Aorta (tissue), 5 donors: ENCODE data around the gene SLC29A1. TPM values are rescaled to one million over a fixed set of nuclear protein-coding genes. Genes with fewer than 3 reads are reported as not detected.

ENCODE experiments used
- ATAC-seq: fragments of 200-7000 bp; cut with Tn5 transposase; one replicate; pipeline ENCODE4 v1.9.1; 2022; ENCODE audit warnings: moderate library complexity; ENCODE audit not compliant: low FRiP score
- DNase-seq, 2 donors: peaks; one replicate each; pipeline ENCODE4 v3.0.0-alpha.2; 2020
- H3K27ac ChIP-seq, 2 donors: one replicate each; pipeline ENCODE4 v1.5.1; 2013; ENCODE audit warnings: low read length in 2 of 2, mild to moderate bottlenecking in 2 of 2, moderate library complexity in 2 of 2, control low read depth in 1 of 2, inconsistent platforms in 1 of 2, low read depth in 1 of 2
- H3K27me3 ChIP-seq, 2 donors: one replicate each; pipeline ENCODE4 v1.6.1; 2013; ENCODE audit warnings: control low read depth in 1 of 2, low read length in 1 of 2, mild to moderate bottlenecking in 1 of 2, moderate library complexity in 1 of 2; ENCODE audit not compliant: insufficient read depth in 2 of 2, control insufficient read depth in 1 of 2
- H3K36me3 ChIP-seq, 2 donors: one replicate each; pipeline ENCODE4 v1.6.1; 2013; ENCODE audit warnings: control low read depth in 1 of 2, low read length in 1 of 2, mild to moderate bottlenecking in 1 of 2; ENCODE audit not compliant: insufficient read depth in 2 of 2, control insufficient read depth in 1 of 2
- H3K4me1 ChIP-seq, 2 donors: one replicate each; pipeline ENCODE4 v1.6.1; 2013; ENCODE audit warnings: low read length in 2 of 2, control low read depth in 1 of 2, mild to moderate bottlenecking in 1 of 2, moderate library complexity in 1 of 2; ENCODE audit not compliant: insufficient read depth in 2 of 2, control insufficient read depth in 1 of 2
- H3K4me3 ChIP-seq, 2 donors: one replicate each; pipeline ENCODE4 v1.5.1; 2013; ENCODE audit warnings: low read length in 2 of 2, control low read depth in 1 of 2, mild to moderate bottlenecking in 1 of 2
- H3K9me3 ChIP-seq: one replicate; pipeline ENCODE4 v1.6.1; 2013; ENCODE audit warnings: mild to moderate bottlenecking, low read length; ENCODE audit not compliant: control insufficient read depth
- WGBS, 2 donors: extraction: QIAGEN DNeasy Blood & Tissue Kit; methylation state at CpG; one replicate each; pipeline ENCODE4 v1.1.7; 2013; 5-methylcytosine and 5-hydroxymethylcytosine counted together
- intact Hi-C, 2 donors: fragments of 100-400 bp; cut with DNase I; formaldehyde crosslinking; loops; one replicate each; pipeline versions ENCODE4 v1.14.2 to v1.15.0; 2022
- polyA plus RNA-seq, 2 donors: library from polyadenylated mRNA; stranded (reverse); fragments of 200-250 nt; gene quantifications; one replicate each; pipeline ENCODE4 v1.2.3, GENCODE V29; 2013
- total RNA-seq, 2 donors: library from RNA; stranded (reverse); fragmentation: NEBNext Ultra II Directional; extraction: Animal tissue kit (Norgen Biotek cat#: 25700); gene quantifications; one replicate each; pipeline ENCODE4 v1.2.1, GENCODE V29; 2021
- donor health status: healthy with polysubstance abuse.
- donor health status: Bipolar disorder and iron deficiency.
- donor health status: DM: no; HTN: no; CAD: no.
- donor health status: DM: no; HTN: no; CAD: no.
- donor health status: DM: yes; HTN: yes; CAD: no.

SLC29A1 gene
- total and polyA plus RNA-seq, 4 donors, result 38.3 to 142 (median 121) TPM

- Histone ChIP-seq H3K36me3 (no peaks in the 10 kb centered on the region), H3K27me3 (no peaks in the 10 kb centered on the region), H3K4me1 (no peaks in the 10 kb centered on the region), H3K4me3 (no peak overlapping the region), H3K27ac (no peak overlapping the region), H3K9me3 (no peaks in the 10 kb centered on the region)
- no peak for ATAC-seq
- intact Hi-C loops, result no loop called here
- peak in 1 of 2 donors; percentile 53 for DNase-seq
- WGBS, 2 donors, result 85 to 88% methylated on average over 11 of the region's 11 CpGs
Observed at GRCh38 chr6:44201638-44202303, 21.6 kb upstream of the SLC29A1 start.

GRCh38 chr6:44202332-44202971 lies 20.9 kb upstream of the SLC29A1 start:
- Histone ChIP-seq H3K27ac (no peak overlapping the region), H3K36me3 (no peaks in the 10 kb centered on the region), H3K27me3 (no peaks in the 10 kb centered on the region), H3K9me3 (no peaks in the 10 kb centered on the region), H3K4me3 (no peak overlapping the region), H3K4me1 (no peaks in the 10 kb centered on the region)
- peak in 1 of 2 donors; percentile 37 for DNase-seq
- no peak for ATAC-seq
- intact Hi-C loops, result no loop called here
- WGBS, 2 donors, result 84 to 96% methylated on average over 4 of the region's 4 CpGs

DNA sequence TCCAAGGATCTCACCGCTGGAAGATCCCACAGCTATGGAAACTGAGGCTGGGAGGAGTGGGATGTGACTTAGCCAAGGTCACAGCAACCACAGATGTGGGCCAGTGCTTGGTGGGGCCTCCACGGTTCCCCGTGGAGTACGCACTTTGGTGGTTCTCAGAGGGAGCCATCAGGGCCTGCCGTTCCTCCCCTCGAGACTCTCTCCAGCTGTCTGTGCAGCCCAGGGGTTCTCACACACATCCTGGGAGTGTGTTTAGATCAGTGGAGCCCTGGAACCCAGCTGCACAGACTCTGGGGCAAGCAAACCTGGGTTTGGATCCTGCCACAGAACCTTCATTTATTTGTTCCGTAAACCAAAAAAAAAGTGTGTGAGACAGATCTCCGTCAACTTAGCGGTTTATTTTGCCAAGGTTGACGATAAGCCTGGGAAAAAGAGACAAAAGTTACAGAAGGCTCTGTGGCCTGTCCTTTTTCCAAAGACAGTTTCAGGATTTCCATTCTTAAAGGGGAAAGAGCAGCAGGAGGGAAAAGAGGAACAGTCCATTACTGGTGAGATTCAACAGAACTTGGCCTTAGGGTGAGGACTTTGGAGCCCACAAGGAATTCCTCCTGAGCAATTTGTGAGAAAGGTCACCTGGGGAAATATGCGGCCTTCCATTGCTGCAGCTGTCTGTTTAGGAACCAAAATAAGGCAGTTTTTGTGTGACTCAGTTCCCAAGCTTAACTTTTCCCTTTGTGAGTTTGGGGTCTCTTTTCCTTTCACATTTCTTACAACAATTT lies 20.2 kb upstream of the SLC29A1 start:
- intact Hi-C loops, result no loop called here
- H3K4me3 ChIP-seq, result no peak overlapping the region
- no peaks in the 10 kb centered on the region for H3K4me1 ChIP-seq
- no peak overlapping the region for H3K27ac ChIP-seq
- ATAC-seq (no peak), DNase-seq (peak in 1 of 2 donors; percentile 46)
- H3K9me3 ChIP-seq, result no peaks in the 10 kb centered on the region
- no peaks in the 10 kb centered on the region for H3K36me3 ChIP-seq
- H3K27me3 ChIP-seq, result no peaks in the 10 kb centered on the region
- WGBS, 2 donors, result 91 to 92% methylated on average over 11 of the region's 11 CpGs

DNA sequence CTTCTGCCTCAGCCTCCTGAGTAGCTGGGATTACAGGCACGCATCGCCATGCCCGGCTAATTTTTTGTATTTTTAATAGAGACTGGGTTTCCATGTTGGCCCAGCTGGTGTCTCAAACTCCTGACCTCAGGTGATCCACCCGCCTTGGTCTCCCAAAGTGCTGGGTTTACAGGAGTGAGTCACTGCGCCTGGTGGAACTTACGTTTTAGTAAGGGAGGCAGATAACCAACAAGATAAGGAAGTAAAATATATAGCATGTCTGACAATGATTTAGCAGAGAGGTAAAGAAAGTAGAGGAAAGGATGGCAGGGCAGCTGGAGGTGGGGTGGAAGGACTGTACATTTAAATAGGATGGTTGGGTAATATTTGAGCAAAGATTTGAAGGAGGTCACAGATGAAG lies 19.4 kb upstream of the SLC29A1 start:
- Histone ChIP-seq H3K9me3 (no peaks in the 10 kb centered on the region), H3K36me3 (no peaks in the 10 kb centered on the region), H3K4me3 (no peak overlapping the region), H3K27me3 (no peaks in the 10 kb centered on the region), H3K4me1 (no peaks in the 10 kb centered on the region), H3K27ac (no peak overlapping the region)
- 93 to 94% methylated on average over 6 of the region's 6 CpGs for WGBS, 2 donors
- intact Hi-C loops, result no loop called here
- ATAC-seq, result no peak
- peak in 1 of 2 donors; percentile 17 for DNase-seq

DNA sequence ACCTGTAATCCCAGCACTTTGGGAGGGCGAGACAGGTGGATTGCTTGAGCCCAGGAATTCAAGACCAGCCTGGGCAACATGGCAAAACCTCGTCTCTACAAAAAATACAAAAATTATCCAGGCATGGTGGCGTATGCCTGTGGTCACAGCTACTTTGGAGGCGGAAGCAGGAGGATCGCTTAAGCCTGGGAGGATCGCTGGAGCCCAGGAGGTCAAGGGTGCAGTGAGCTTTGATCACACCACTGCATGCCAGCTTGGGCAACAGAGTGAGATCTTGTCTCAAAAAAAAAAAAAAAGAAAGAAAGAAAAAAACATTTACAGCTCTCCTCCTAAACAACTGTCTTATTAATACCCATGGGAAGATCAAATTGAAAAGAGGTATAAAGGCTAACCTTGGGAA lies 15.4 kb upstream of the SLC29A1 start:
- DNase-seq, result no peak
- H3K27me3 ChIP-seq, result no peaks in the 10 kb centered on the region
- ATAC-seq, result no peak
- no peaks in the 10 kb centered on the region for H3K4me1 ChIP-seq
- no peaks in the 10 kb centered on the region for H3K9me3 ChIP-seq
- H3K27ac ChIP-seq, result no peak overlapping the region
- H3K36me3 ChIP-seq, result no peaks in the 10 kb centered on the region
- WGBS, 2 donors, result 94 to 95% methylated on average over 6 of the region's 6 CpGs
- intact Hi-C loops, result no loop called here
- H3K4me3 ChIP-seq, result no peak overlapping the region

- DNase-seq, result no peak
- Histone ChIP-seq H3K36me3 (no peaks in the 10 kb centered on the region), H3K27ac (no peak overlapping the region), H3K4me1 (no peaks in the 10 kb centered on the region), H3K27me3 (no peaks in the 10 kb centered on the region), H3K9me3 (no peaks in the 10 kb centered on the region), H3K4me3 (no peak overlapping the region)
- 74 to 87% methylated on average over 3 of the region's 3 CpGs for WGBS, 2 donors
- ATAC-seq, result no peak
- intact Hi-C loops, result no loop called here
Observed at GRCh38 chr6:44211284-44211683, 12.1 kb upstream of the SLC29A1 start.

GRCh38 chr6:44214307-44214706 lies 9.1 kb upstream of the SLC29A1 start:
- DNase-seq, result no peak
- intact Hi-C loops, result no loop called here
- Histone ChIP-seq H3K36me3 (no peaks in the 10 kb centered on the region), H3K9me3 (no peaks in the 10 kb centered on the region), H3K27ac (no peak overlapping the region), H3K4me1 (no peaks in the 10 kb centered on the region), H3K27me3 (no peaks in the 10 kb centered on the region), H3K4me3 (no peak overlapping the region)
- no peak for ATAC-seq
- WGBS, 2 donors, result 92 to 95% methylated on average over 6 of the region's 6 CpGs

GRCh38 chr6:44216677-44217331 lies 6.6 kb upstream of the SLC29A1 start, which contains the start of gene MYMX:
MYMX (plus strand) TSS chr6:44216926; CDS start chr6:44217472, 546 bp downstream.
- no peak for ATAC-seq
- H3K9me3 ChIP-seq, result no peaks in the 10 kb centered on the region
- no peaks in the 10 kb centered on the region for H3K36me3 ChIP-seq
- no peaks in the 10 kb centered on the region for H3K27me3 ChIP-seq
- 49 to 50% methylated on average over 7 of the region's 7 CpGs for WGBS, 2 donors
- intact Hi-C loops, result loop anchor here in 1 of 2 donors (5.0 kb wide), 1 partner anchor 40 kb away; no protein-coding TSS in a partner anchor
- H3K4me1 ChIP-seq, result no peaks in the 10 kb centered on the region
- peak within 1 kb of the TSS; percentile 2 to 64 for H3K27ac ChIP-seq
- DNase-seq, result no peak
- H3K4me3 ChIP-seq, result no peak within 1 kb of the TSS
